Glomerular visceral epithelial cell (primary cell): ENCODE measurements around the gene SEZ6L.

Source experiments
- DNase-seq: peaks from one replicate; pipeline ENCODE4 v3.0.0-alpha.2; 2016; ENCODE audit errors: extremely low spot score

SEZ6L gene

DNA sequence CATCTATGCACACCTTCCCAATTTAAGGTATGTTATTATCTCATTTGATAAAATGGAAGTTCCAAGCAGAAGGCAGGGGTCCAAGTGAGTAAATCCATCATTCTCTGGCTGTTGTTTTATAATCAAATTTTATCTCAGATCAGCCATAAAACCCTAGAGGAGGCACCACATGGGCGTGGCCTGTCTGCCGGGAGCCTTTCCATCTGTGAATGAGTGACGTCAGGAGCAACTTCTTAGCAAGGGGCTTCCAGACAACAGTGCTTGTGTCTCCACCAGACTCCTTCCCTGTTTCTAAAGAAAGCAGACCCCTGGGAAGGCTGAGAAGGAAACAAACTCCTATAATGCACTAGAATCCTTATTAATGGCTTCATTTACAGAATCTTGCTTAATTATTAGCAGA, 13.5 kb downstream of the SEZ6L start:
- no peak for DNase-seq

- no peak for DNase-seq
These were observed 15.9 kb downstream of the SEZ6L start for GRCh38 chr22:26185190-26185589.

DNA sequence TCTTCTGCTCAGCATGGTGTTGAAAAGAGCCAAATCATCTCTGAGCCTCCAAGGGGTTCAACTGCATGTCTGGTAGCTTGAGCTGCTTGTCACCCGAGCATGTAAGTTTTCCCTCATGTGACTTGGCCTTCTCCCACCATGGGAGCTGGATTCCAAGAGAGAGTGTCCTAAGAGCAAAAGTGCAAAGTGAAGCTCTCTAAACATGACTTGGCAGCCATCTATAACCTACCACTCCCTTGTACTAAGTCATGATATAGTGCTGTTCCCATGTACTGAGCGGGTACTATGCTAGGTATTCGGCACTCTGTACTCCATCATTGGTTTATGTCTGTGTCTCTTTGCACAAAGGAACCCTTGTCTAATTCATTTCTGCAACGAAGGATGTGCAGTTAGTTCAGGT, 19.1 kb downstream of the SEZ6L start:
- DNase-seq: no peak

GRCh38 chr22:26194313-26194712, 25.1 kb downstream of the SEZ6L start:
- DNase-seq: no peak

DNA sequence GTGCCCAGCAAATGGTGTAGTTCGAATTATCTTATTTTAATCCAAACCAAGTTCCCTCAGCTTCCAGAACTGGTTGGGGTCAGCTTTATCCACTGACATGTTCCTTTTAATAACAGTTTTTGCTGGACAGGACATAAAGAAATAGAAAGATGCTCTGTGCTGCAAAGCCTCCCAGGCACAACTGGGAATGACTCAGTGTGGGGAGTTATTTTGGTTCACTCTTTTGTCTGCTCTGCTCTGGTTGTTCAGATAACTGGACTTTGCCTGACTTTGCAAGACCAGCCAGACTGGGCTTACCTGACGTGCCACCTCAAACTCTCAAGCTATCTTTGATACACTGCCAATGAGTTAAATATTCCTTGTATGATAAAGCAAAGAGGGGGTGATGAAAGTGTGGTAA, 25.6 kb downstream of the SEZ6L start:
- no peak for DNase-seq

- DNase-seq: no peak
These were observed 27.4 kb downstream of the SEZ6L start for GRCh38 chr22:26196657-26197056.

DNA sequence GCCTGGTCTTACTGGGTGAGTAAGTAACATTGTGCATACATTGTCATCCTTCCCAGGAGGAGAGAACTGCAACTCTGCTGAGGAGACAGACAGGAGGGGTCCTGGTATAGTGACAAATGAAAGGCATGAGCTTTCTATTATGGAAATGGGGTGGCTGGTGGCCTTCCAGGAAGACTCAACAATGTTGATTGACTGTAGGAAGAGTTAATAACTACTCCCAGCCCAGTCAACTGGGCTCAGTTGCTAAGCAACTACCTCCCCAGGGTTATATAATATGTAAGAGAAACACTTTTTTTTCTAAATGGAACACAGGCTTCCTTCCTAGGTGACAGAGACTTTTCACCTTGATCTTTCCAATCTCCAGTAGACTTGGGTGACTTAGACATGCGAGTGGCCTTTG, 28.2 kb downstream of the SEZ6L start:
- DNase-seq: no peak

DNA sequence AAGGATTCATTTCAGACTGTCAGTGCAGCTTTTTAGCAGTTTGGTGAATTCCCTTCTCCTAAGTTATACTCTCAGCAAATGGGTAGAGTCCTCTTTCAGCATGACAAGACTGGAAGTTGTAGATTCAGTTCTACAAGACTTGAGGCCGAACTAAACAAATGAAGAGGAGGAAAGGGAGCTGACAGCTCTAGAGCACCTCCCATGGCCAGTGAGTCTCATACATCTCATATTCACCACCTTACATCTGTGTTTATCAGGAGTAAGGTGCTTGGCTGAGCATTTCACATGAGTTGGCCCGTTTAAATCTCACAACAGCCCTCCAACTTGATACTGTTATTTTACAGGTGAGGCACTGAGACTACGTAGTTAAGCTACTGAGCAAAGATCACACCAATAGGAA, 30.4 kb downstream of the SEZ6L start:
- DNase-seq: no peak

GRCh38 chr22:26202280-26202924, 33.1 kb downstream of the SEZ6L start:
- DNase-seq: no peak

GRCh38 chr22:26205494-26205893, 36.2 kb downstream of the SEZ6L start:
- no peak for DNase-seq

DNA sequence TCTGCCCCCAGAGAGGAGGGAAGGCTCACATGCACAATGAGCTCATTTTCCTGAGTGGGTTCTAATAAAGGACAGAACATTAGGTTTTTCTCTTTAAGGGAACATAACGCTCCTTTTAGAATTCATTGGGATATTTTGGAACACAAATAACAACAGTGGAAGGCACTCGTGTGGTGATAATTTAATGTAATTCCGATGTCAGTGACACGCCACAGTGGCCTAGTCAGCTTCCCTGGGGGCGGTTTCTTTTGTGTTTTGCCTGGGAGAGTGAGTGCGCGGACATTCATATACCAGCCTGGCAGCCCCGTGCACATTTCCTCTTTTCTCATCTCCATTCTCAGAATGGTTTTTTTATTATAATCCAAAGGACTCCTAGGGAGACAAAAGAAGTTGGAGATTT, 41.1 kb downstream of the SEZ6L start:
- DNase-seq: no peak

- DNase-seq: no peak
These were observed 44.6 kb downstream of the SEZ6L start for GRCh38 chr22:26213826-26214225.

DNA sequence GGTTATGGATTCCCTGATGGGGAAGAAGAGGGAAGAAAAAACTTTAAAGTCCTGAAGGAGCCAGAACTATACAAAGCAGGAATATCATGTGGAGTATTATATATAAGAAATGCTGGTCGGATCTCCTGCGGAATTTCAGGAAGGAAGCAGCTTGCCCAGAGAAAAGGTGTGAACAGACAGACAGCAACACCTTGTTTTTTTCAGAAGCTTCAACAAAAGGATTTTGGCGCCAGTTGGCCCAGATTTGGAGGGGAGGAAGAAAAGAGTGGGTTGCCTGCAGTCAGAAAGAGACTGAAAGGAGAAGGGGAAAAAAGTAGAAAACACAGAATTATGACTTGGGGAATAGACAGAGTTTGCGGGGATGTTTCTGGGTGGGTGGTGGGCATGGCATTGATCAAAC, 45.2 kb downstream of the SEZ6L start:
- DNase-seq: no peak

DNA sequence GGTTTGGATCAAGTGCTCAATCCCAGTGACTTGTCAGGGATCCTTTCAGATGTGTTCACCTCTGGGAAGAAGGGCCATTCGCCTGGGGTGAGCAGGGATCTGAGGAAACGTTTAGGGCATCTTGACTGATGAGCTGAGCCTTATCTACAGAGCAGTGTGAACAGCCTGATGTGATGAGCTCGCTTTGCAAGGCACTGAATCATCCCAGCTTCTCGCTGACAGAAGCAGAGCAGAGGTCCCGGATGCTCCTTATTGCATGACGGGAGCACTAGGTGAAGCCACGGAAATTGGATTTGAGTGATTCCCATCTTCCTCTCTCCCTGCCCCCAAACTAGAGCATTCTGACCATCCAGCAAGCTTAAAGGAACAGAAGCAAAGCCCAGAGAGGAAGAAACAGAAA, 46.5 kb downstream of the SEZ6L start:
- DNase-seq: no peak

GRCh38 chr22:26225207-26225606, 55.9 kb downstream of the SEZ6L start:
- no peak for DNase-seq

DNA sequence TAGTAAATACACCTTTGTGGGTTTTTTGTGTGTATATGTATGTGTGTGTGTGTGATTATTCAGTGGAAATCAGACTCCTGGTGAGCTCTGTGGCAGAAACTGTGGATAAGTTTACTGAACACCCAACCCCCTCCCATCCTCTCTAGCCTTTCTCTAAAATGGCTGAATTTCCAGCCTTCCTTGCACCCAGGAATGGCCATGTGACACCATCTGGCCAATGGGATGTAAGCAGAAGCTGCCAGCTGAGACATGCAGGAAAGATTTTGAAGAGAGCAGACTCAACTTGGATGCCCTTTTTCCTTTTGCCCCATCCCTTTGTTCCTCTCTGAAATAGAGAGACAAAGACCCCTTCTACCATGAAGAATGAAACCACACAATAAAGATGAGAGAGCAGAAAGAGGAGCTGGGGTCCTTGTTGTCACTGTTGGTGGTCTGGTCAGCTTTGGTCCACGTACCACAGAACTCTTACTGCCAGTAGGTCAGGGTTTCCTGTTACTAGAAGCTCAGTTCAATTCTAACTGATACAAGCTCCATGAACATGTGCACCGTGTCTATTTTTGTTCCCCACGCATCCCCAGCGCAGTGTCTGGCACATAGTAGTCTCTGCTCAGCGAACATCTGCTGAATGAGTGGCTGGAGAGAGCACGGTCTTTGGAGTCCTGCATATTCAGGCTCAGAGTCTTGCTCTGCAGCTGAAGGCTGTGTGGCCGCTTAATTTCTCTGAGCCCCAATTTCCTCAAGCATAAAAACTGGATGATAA, 57.5 kb downstream of the SEZ6L start:
- DNase-seq: no peak

DNA sequence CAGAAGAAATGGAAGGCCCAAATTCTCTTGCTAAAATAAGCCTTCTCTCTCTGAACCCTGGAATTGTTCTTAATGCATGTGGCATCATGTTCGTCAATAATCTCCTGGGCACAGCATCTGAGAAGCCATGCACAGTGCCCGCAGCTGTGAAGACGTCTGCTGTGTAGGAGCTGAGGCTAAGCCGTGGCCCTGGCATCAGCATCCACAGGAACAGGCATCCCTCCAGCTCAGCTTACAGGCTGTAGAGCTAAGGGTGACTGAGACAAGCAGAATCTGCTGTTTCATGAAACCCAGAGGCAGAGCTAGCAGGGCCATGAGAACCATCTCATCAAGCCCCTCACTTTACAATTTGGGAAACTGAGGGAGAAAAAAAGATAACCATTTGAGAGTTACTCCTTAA, 60.6 kb downstream of the SEZ6L start:
- no peak for DNase-seq

DNA sequence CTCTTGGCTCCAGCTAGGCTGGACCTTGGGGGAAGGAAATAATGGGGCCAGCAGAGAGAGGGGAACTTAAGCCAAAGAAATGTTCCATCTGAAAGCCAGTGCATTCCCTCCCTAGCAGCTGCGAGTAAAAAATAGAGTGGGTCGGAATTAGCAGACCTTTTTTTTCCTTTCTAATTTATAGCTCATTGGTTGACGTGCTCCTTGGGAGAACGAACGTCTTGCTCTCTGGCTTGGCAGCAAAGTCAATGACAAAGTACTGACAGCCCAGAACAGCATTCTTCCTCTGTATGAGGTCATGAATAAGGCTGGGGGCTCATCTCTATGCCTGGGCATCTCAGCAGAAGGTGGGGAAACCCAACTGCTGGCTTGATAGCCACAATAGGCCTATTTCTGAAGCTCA, 65.0 kb downstream of the SEZ6L start:
- no peak for DNase-seq

- DNase-seq: no peak
These were observed 66.7 kb downstream of the SEZ6L start for GRCh38 chr22:26235792-26236487.

GRCh38 chr22:26236991-26237390, 67.7 kb downstream of the SEZ6L start:
- no peak for DNase-seq

DNA sequence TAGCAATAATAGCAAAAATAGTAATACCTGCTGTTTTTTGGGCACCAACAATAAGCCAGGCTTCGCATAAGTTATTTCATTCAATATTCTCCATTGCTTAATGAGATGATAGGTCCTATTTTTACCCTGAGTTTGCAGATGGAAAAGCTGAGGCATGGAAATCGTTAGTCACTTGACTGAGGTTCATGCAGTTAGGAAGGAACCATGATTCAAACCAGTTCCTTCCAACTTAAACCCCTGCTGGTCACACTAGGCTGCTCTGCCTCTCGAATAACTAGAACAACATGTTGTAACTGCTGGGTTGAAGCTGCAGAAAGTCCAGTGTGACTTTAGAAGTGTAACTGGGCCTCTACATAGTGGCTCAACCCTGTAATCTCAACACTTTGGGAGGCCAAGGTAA, 69.3 kb downstream of the SEZ6L start:
- DNase-seq: no peak

DNA sequence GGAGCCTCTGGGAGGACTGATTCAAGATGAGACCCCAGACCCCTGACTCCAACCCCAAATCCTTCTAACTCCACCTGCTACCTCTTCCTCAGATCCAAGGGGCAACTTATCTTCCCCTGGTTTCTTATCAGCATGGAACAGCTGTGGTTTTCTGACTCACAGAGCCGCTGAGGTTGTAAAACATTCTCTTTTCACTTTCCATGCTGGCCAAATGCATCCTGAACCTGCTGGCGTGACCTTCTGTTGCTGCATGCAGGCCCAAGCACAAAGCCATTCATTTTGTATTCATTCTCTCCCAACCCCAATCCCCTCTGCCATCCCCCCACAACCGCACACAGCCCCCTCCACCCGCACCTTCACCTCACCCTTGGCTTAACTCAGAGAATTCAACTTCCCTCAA, 70.3 kb downstream of the SEZ6L start:
- no peak for DNase-seq

DNA sequence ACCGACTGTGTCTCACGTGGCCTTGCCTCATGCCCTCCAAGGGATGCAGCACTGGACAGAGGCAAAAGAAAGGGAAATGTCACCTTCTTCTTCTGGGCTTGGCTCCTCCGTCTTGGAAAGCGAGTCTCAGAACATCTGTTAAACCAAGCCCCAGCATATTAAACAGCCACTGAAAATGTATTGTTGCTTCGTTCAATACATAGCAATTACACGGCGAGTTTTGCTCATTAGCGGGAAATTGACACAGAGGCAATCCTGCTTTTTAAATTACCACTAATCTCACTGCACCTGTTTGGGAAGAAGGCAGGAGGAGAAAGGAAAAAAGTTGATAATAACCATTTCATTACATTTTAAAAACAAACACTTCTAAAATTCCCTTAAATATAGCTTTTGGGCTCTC, 72.1 kb downstream of the SEZ6L start:
- no peak for DNase-seq
